ENCODE measurements around the gene ZNF799. TPM values are rescaled to one million over a fixed set of nuclear protein-coding genes. Genes with fewer than 3 reads are reported as not detected.
A peak's percentile ranks its signal among the peaks of the same experiment; 100 is the strongest.
"Not testable (repeated sequence)": the region's sequence is repeated elsewhere in the genome, so short reads cannot be mapped to it uniquely, and the experiment has no call there.

ZNF799 gene
- total RNA-seq: 8.7 TPM
- long read RNA-seq, transcript ZNF799-202 (4 exons, 2,583 nt): major isoform, 14 of 15 reads
- long read RNA-seq, partial matches to known transcripts: 0 of 15 reads
- long read RNA-seq, other reads (novel, unspliced or antisense): 1 of 15 reads

GRCh38 chr19:12400633-12401502 is at the start of gene ZNF799:
TSS of gene ZNF799 (minus strand) at chr19:12401271. CDS start at chr19:12401070, 201 bp downstream.
- no peaks in the 10 kb centered on the region for H3K36me3 ChIP-seq
- no peaks in the 10 kb centered on the region for H3K4me1 ChIP-seq
- ATAC-seq: peak; percentile 98
- intact Hi-C loops (cut with DNase I): no loop called here
- H3K4me3 ChIP-seq: peak within 1 kb of the TSS; percentile 74
- peak within 1 kb of the TSS; percentile 78 for H3K27ac ChIP-seq
- no peak for TF ChIP-seq CTCF (IDR thresholded peaks at IDR 0.05)
- peak; percentile 99 for DNase-seq
- no peaks in the 10 kb centered on the region for H3K27me3 ChIP-seq
- no peaks in the 10 kb centered on the region for H3K9me3 ChIP-seq

- ATAC-seq: no peak
- no peak for DNase-seq
- no peaks in the 10 kb centered on the region for H3K4me1 ChIP-seq
- intact Hi-C loops (cut with DNase I): no loop called here
- H3K27ac ChIP-seq: no peak overlapping the region
- H3K36me3 ChIP-seq: no peaks in the 10 kb centered on the region
- no peak overlapping the region for H3K4me3 ChIP-seq
- no peaks in the 10 kb centered on the region for H3K27me3 ChIP-seq
- no peaks in the 10 kb centered on the region for H3K9me3 ChIP-seq
- no peak for TF ChIP-seq CTCF (IDR thresholded peaks at IDR 0.05)
These were observed 49.8 kb upstream of the ZNF799 start for GRCh38 chr19:12450844-12451243.

- no peak for ATAC-seq
These were observed 47.7 kb upstream of the ZNF799 start for GRCh38 chr19:12448808-12449207.

GRCh38 chr19:12440541-12441316 is 39.7 kb upstream of the ZNF799 start, which contains the start of gene ZNF443:
TSS of gene ZNF443 (minus strand) at chr19:12441021. CDS start at chr19:12440914, 107 bp downstream.
- Histone ChIP-seq H3K27me3 (no peaks in the 10 kb centered on the region), H3K27ac (peak within 1 kb of the TSS; percentile 63), H3K4me1 (no peaks in the 10 kb centered on the region), H3K9me3 (no peaks in the 10 kb centered on the region), H3K36me3 (no peaks in the 10 kb centered on the region), H3K4me3 (peak within 1 kb of the TSS; percentile 57)
- TF ChIP-seq CTCF (IDR thresholded peaks at IDR 0.05): no peak
- DNase-seq (peak; percentile 99), ATAC-seq (peak; percentile 99)
- intact Hi-C loops (cut with DNase I): no loop called here

More at GRCh38 chr19:12448808-12449207, 47.7 kb upstream of the ZNF799 start:
- no peak for TF ChIP-seq CTCF (IDR thresholded peaks at IDR 0.05)
- H3K36me3 ChIP-seq: no peaks in the 10 kb centered on the region
- no peak overlapping the region for H3K4me3 ChIP-seq
- no peaks in the 10 kb centered on the region for H3K4me1 ChIP-seq
- no peak for DNase-seq
- no peaks in the 10 kb centered on the region for H3K27me3 ChIP-seq
- no peak overlapping the region for H3K27ac ChIP-seq
- H3K9me3 ChIP-seq: no peaks in the 10 kb centered on the region
- intact Hi-C loops (cut with DNase I): no loop called here

- H3K4me3 ChIP-seq: peak overlapping the region; percentile 57
- intact Hi-C loops (cut with DNase I); H3K36me3 ChIP-seq; H3K4me1 ChIP-seq; H3K9me3 ChIP-seq; H3K27me3 ChIP-seq: not testable (repeated sequence)
- peak; percentile 58 for ATAC-seq
- H3K27ac ChIP-seq: peak overlapping the region; percentile 63
- DNase-seq: peak; percentile 63
These were observed 38.8 kb upstream of the ZNF799 start for GRCh38 chr19:12439686-12440540.

GRCh38 chr19:12430726-12431299 is 29.7 kb upstream of the ZNF799 start:
- H3K4me3 ChIP-seq; ATAC-seq; H3K4me1 ChIP-seq; intact Hi-C loops (cut with DNase I); H3K27ac ChIP-seq; H3K27me3 ChIP-seq; DNase-seq: not testable (repeated sequence)
- Histone ChIP-seq H3K9me3 (peaks cover 14% of the 10 kb centered on the region), H3K36me3 (peaks cover 13% of the 10 kb centered on the region)

Measured in upper lobe of right lung (tissue), 1 donor.